HG03103 (cell line): ENCODE measurements around the gene MED4.
A peak's percentile ranks its signal among the peaks of the same experiment; 100 is the strongest.

Source experiments
- ATAC-seq: cut with Tn5 transposase; IDR thresholded peaks from one replicate; pipeline ENCODE4 v1.9.1; 2021; ENCODE audit warnings: low read depth; ENCODE audit not compliant: unreplicated experiment

MED4 gene

GRCh38 chr13:48094781-48095502 lies at the start of gene MED4:
MED4 (minus strand) TSS chr13:48095104; CDS start chr13:48095078, 26 bp downstream.
- peak; percentile 81 for ATAC-seq

DNA sequence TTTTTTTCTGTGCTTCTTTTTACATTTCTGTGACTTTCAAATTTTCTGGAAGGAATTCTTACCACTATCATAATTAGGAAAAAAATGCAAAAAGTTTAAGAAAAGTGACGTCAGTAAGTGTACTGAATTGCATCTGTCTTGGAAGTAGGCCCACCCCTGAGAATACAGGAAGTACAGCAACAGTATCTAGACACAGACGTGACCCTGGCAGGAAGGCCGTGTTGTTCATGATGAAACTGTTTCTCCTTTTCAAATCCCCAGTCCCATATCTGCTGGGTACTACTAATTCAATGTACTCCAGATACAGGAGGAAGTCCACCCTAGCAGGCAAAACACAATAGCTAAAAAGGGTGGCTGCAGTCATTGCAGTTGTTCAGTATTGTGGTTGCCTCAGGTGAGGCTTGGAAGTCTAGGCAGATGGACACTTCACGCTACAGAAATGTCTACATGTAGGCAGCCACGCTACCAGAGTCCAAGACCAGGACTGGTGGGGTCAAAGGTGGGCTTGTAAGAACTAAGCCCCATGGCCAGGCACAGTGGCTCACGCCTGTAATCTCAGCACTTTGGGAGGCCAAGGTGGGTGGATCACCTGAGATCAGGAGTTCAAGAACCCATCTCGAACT lies 49.6 kb upstream of the MED4 start:
- no peak for ATAC-seq

- ATAC-seq = peak; percentile 96
Observed at GRCh38 chr13:48142436-48142835, 47.5 kb upstream of the MED4 start.

DNA sequence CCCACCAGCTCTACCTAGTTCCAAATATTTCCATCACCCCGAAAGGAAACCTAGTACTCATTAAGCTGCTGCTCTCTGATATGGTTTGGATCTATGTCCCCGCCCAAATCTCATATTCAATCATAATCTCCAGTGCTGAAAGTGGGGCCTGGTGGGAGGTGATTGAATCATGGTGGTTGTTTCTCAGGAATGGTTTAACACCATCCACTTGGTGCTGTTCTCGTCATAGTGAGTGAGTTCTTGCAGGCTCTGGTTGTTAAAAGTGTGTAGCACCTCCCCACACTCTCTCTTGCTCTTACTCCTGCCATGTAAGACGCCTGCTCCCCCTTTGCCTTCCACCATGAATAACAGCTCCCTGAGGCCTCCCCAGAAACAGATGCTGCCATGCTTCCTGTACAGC lies 43.4 kb upstream of the MED4 start:
- no peak for ATAC-seq

DNA sequence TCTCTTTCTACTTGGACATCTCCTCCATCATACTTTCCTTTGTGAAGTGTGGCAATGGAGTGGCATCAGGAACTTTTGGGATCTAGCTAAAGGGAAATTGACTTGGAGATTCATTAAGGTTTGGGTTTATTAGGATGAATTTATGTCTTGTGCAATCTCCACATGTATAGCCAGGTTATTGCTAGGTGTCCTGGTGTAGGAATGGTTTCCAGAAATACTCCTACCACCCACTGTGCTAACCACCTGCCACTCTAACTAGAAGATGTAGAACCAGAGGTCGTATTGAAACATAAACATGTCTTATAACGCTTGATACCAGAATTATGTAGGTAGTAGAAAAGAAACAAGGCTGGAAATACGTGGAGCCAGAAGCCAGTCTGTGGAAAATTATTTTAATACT lies 38.1 kb upstream of the MED4 start:
- no peak for ATAC-seq

- ATAC-seq = no peak
Observed at GRCh38 chr13:48131533-48131932, 36.6 kb upstream of the MED4 start.

DNA sequence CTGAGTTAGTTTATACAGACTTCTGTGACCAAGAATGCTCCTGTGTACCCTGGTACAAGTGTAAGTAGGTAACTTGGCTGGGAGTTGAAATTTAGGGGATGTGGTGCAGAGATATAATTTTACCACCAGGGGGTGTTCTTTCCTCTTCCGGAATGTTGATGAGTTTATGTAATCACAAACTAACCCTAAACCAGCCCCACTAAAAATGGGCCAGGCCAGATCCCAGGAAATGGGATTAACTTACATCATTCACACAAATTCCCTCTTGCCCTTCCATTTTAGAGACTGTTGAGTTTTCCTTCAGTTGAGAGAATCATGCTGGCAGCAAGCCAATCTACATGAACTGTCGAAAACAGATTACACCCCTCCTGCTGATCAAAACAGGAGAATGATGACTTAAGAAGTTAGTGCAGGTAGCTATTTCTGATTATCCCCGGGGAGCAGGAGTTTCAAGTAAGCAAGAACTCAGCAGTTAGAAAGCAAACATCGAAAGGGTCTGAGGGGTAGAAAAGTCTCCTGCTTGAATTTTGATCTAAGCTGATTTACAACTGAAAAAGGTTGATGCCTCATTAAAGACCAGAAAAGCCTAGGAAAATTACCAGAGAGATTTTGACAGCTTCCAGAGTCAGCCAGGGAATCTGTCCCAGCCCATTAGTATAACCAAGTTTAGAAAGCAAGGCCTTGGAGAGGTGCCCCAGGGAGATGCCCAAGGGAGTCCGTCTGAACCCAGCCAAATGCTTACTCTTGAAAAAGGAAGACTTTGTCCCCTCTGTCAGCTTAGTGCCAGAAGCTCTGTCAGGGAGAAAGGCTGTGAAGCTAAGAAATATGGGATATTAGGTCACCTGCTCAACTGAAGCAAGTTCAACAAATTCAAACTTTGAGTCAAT lies 32.3 kb upstream of the MED4 start:
- ATAC-seq = peak; percentile 65

DNA sequence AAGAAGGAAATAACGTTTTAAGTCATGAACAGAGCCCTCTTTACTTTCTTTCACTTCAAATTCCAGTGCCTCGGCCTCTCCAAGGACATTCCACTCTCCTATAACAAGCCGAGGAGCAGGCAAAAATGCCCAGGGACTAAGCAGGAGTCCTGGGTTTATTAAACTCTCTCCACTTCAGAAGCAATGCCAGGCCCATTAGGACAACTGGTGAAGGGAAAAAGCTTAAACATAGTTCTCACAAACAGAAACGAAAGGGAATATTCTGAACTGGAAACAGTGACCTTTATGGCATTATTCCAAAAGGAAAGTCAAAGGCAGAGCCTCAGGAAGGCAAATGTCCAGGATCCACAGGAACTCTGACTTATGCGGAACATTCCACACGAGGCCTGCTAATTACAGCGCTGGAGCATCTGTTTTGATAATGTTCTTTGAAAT lies 30.9 kb upstream of the MED4 start:
- no peak for ATAC-seq

GRCh38 chr13:48123812-48124211 lies 28.9 kb upstream of the MED4 start:
- no peak for ATAC-seq

DNA sequence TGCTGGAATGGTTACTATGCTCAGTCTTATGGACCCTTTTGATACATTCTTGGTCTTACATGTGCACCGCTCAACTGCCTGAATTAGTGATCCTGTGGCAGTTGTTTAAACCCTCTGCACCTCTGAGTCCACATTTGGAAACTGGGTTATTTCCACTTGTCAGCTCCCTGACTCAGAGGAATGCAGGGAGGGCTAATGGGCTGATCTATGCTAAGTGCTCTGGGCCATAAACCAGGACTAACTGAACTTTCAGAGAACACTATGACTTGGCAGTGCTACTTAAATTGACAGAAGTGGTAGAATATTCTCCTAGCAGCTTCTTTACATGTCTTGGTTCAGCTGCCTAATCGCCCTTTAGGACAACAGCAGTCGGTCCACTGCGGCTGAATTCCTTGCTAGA lies 26.8 kb upstream of the MED4 start:
- no peak for ATAC-seq

- ATAC-seq = no peak
Observed at GRCh38 chr13:48120241-48120640, 25.3 kb upstream of the MED4 start.

DNA sequence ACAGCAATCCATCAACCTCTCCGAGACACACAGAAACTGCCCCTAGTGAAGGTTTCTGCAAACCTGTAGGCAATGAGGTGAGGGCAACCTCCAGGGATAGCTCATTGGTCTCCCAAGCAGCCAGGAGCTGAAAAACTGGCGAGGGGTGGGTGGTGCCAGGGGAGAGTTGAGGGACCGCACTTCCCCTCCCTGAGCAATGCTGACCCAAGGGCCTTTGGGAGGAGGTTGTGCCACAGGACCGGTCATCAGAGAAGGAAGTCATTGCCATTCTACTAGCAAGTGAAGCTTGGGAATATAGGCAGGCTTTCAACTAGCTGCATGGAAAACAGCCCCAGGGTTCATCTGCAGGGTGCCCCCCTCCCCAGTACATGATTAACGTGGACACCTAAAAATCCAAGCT lies 23.1 kb upstream of the MED4 start:
- no peak for ATAC-seq

DNA sequence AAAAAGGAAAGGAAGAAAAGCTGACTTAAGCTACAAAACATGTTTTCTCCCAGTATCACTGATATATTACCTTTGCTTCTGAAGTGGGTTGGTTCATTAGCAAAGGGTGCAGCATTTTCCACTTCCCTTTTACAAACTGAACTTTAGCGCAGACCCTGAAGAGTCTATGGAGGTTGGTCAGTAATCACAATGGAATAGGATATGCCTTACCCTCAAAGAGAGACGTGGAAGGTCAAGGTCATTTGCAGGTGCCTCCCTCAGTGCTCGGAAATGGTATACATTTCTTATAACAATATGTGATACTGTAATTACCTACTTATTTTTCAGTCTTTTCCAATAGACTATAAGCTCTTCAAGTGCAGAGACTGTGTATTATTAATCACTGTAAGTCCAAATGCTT lies 21.9 kb upstream of the MED4 start:
- ATAC-seq = no peak

- no peak for ATAC-seq
Observed at GRCh38 chr13:48113756-48114130, 18.8 kb upstream of the MED4 start.

DNA sequence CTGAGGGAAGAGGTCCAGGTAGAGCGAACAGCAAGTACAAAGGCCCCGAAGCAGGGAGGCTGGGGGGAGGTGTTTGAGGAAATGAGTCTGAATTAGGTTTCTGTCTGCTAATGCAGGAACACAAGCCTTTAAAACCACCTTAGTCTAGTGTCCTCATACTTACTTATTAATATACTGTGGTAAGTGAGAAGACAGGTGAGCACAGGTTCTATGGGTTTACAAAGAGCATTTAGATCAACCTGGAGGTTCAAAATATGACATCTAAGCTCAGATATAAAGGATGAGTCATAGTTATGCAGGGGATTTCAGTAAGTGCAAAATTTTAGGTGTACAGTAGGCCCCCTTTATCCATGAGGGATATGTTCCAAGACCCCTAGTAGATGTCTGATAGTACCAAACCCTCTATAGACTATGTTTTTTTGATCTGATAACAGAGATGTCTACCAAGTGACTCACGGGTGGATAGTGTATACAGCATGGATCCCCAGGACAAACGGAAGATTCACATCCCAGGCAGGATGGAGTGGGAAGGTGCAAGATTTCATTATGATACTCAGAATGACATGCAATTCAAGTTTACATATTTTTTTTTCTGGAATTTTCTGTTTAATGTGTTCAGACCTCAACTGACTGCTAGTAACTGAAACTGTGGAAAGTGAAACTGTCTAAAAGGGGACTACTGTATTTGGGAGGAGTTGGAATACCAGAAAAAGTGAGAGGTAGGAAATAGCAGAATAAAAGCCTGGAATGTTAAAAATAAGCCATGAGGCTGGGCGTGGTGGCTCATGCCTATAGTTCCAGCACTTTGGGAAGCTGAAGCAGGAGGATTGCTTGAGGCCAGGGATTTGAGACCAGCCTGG lies 18.2 kb upstream of the MED4 start:
- no peak for ATAC-seq

DNA sequence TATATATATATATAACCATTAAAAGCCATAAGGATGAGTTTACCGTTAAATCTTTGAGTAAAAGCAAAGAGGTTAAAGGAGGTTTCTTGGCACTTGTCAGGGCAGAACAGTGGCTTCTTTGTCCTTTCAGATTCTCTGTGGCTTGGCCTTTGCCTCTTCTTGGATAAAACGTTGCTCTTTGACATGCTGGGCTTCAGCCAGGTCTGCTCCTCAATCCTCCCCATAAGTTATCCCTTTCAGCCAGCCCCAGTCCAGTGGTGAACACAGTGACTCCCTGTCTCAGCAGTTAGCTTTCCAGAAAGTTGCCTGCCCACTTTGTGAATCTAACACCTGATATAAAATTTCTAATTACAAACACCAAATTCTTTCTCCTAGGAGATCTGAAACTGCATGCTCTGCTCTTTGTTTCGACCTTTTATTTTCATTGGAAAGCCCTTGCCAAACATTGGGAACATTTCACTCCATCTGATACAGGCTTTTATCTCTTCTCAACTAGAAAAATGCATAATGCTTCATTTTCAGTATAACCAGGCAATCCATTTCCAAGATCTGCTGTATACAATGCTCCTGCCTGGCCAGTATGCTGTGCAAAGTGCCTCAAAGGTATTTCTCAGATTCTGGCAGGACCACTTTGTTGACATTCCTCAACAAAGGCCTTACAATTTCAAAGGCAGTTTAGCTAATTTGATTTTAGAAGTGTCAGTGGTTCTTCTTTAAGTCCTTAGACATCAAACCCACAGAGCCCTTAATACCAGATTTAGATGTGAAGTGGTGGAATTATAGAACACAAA lies 16.2 kb upstream of the MED4 start:
- no peak for ATAC-seq

- no peak for ATAC-seq
Observed at GRCh38 chr13:48110132-48110868, 15.4 kb upstream of the MED4 start.

DNA sequence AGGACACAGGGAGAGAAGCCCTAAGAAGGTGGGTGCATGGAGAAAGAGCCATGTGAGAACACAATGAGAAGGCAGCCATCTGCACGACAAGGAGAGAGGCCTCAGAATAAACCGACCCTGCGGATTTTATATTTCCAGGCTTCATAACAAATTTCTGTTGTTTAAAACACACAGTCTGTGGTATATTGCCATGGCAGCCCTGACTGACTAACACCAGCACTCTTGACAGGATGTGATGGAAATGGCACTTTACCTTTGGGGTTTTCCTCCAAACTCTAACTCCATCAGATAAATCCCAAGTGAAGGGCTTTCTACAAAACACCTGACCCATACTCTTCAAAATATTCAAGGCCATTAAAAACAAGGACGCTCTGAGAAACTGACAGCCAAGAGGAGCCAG lies 13.2 kb upstream of the MED4 start:
- ATAC-seq = no peak

- ATAC-seq = no peak
Observed at GRCh38 chr13:48097793-48098192, 2.9 kb upstream of the MED4 start.
